Astrocyte (in vitro differentiated cells and primary cell): ENCODE data around the gene KCNQ5.

Experiments
- CTCF ChIP-seq: IDR thresholded peaks from 2 replicates; pipeline ENCODE4 v1.5.1; 2011; ENCODE audit warnings: low read depth, mild to moderate bottlenecking, inconsistent platforms, low read length, moderate library complexity; ENCODE audit not compliant: insufficient read depth
- EZH2 ChIP-seq: IDR thresholded peaks from 2 replicates; pipeline ENCODE4 v1.6.1; 2012; ENCODE audit warnings: mild to moderate bottlenecking, low read length, inconsistent platforms; ENCODE audit not compliant: insufficient read depth

GRCh38 chr6:72696055-72696454 is 74.2 kb downstream of the KCNQ5 start:
- TF ChIP-seq CTCF (no peak), EZH2 (no peak)
